NT2/D1 (cell line): Measurements from ENCODE around the gene GNAZ.

Experiments
- DNase-seq: peaks from one replicate; pipeline ENCODE4 v3.0.0-alpha.2; 2011; ENCODE audit warnings: low read depth, low spot score
- H3K27me3 ChIP-seq: 2 replicates; pipeline ENCODE4 v1.6.0; 2011; ENCODE audit warnings: mild to moderate bottlenecking; ENCODE audit not compliant: insufficient read length, insufficient read depth
- H3K36me3 ChIP-seq: 2 replicates; pipeline ENCODE4 v1.6.1; 2011; ENCODE audit warnings: mild to moderate bottlenecking, low read length, mixed read lengths; ENCODE audit not compliant: insufficient read depth, insufficient read length
- H3K4me1 ChIP-seq: 2 replicates; pipeline ENCODE4 v1.5.1; 2011; ENCODE audit not compliant: insufficient read depth, insufficient read length
- H3K4me3 ChIP-seq: 2 replicates; pipeline ENCODE4 v1.5.1; 2011; ENCODE audit warnings: low read depth; ENCODE audit not compliant: insufficient read length
- H3K9ac ChIP-seq: 2 replicates; pipeline ENCODE4 v1.6.0; 2011; ENCODE audit warnings: low read depth; ENCODE audit not compliant: insufficient read length
- H3K9me3 ChIP-seq: 2 replicates; pipeline ENCODE4 v1.5.1; 2011; ENCODE audit warnings: mild to moderate bottlenecking, low read length; ENCODE audit not compliant: insufficient read depth
- SUZ12 ChIP-seq: IDR thresholded peaks from 2 replicates; pipeline ENCODE4 v1.6.1; 2011; ENCODE audit not compliant: insufficient read length, insufficient read depth; ENCODE audit errors: extremely low read depth
- YY1 ChIP-seq: IDR thresholded peaks from 2 replicates; pipeline ENCODE4 v1.6.1; 2011; ENCODE audit not compliant: insufficient read length, insufficient read depth
- ZNF274 ChIP-seq: IDR thresholded peaks from 2 replicates; pipeline ENCODE4 v1.6.1; 2011; ENCODE audit warnings: mild to moderate bottlenecking, low read depth, low read length

Gene GNAZ

DNA sequence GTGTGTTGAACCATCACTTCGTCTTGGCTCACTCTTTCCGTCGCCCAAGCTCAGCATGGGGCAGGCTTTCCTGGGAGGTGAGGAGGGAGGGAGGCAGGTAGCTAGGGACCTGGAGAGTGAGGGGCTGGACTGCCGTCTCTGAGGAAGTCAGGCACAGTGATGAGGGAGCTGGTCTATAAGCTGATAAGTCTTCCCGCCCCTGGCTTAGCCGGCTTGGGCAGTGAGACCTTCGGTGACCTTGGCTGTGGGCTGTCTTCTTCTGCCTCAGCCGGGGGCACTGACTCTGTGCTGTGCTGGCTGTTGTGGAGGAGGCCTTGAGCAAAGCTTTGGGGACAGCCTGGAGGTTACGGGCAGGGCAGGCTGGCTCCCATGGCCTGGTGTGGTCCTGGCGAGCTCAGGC lies 18.7 kb downstream of the GNAZ start:
- Histone ChIP-seq H3K9ac (no peak overlapping the region), H3K4me3 (no peak overlapping the region), H3K36me3 (no peaks in the 10 kb centered on the region), H3K9me3 (no peaks in the 10 kb centered on the region), H3K4me1 (peaks cover 11% of the 10 kb centered on the region), H3K27me3 (no peaks in the 10 kb centered on the region)
- TF ChIP-seq SUZ12 (no peak), YY1 (no peak), ZNF274 (no peak)
- DNase-seq: no peak

DNA sequence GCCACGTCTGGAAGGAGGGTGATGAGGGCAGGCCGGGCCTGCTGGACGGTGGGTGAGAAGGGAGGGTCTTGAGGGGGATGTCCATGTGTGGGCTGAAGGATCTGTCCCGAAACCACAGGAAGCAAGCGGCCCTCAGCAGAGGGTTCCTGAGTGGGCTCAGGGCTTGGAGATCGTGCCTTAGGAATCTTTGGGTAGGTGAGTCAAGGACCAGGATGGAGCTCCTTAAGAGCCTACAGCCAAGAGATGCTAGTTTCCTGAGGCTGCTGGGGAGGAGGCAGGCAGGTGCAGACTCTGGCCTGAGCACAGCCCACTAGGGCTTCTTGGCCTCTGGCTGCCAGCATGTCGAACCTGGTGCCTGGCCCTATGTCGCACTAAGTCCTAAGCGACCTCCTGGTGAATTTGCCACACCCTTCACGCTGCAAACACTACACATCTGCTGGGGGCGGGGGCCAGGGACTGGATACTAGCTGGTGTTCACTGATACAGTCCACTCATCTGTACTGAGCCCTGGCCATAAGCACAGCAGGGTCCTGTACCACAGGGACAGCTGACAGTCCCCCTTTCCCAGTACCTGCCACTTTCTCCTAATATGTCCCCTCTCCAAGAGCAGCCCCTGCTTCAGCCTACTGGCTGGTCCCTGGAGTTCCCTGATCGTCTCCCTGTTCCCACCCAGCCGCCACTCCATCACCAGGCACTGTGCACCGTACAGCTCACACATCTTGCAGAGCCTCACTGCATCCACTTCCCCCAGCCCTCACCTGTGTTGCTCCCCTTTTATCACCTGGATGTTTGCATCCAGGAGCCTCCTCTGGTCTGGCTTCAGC lies 19.5 kb downstream of the GNAZ start:
- TF ChIP-seq YY1 (no peak), ZNF274 (no peak), SUZ12 (no peak)
- Histone ChIP-seq H3K36me3 (no peaks in the 10 kb centered on the region), H3K9me3 (no peaks in the 10 kb centered on the region), H3K4me3 (no peak overlapping the region), H3K27me3 (no peaks in the 10 kb centered on the region), H3K9ac (no peak overlapping the region), H3K4me1 (peaks cover 8% of the 10 kb centered on the region)
- no peak for DNase-seq

DNA sequence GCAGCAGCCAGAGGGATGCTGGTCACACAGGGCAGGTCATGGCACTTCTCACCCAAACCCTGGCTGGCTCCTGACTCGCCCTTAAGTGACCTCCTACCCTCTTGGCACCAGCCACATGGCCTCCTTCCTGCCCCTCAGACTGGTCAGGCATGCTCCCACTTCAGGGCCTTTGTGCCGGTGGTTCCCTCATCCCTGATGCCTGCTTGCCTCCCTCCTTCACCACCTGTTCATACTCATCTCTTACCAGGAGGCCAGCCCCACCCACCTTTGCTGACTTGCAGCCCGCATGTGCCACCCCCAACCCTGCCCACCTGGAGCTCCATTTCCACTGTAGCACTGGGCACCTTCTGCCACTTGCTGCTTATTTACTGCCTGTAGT lies 20.1 kb downstream of the GNAZ start:
- Histone ChIP-seq H3K36me3 (no peaks in the 10 kb centered on the region), H3K9me3 (no peaks in the 10 kb centered on the region), H3K4me1 (peaks cover 13% of the 10 kb centered on the region), H3K27me3 (no peaks in the 10 kb centered on the region), H3K4me3 (no peak overlapping the region), H3K9ac (no peak overlapping the region)
- DNase-seq: no peak
- no peak for TF ChIP-seq SUZ12
- TF ChIP-seq YY1: no peak
- TF ChIP-seq ZNF274: no peak

GRCh38 chr22:23091760-23092159 lies 21.4 kb downstream of the GNAZ start:
- H3K9me3 ChIP-seq: no peaks in the 10 kb centered on the region

GRCh38 chr22:23092217-23092955 lies 22.1 kb downstream of the GNAZ start:
- peaks cover 13% of the 10 kb centered on the region for H3K4me1 ChIP-seq
- no peaks in the 10 kb centered on the region for H3K9me3 ChIP-seq
- DNase-seq: no peak
- H3K4me3 ChIP-seq: no peak overlapping the region
- no peak for TF ChIP-seq SUZ12
- no peak for TF ChIP-seq YY1
- no peak for TF ChIP-seq ZNF274
- no peak overlapping the region for H3K9ac ChIP-seq
- no peaks in the 10 kb centered on the region for H3K36me3 ChIP-seq
- H3K27me3 ChIP-seq: no peaks in the 10 kb centered on the region

More at GRCh38 chr22:23091760-23092159, 21.4 kb downstream of the GNAZ start:
- H3K36me3 ChIP-seq: no peaks in the 10 kb centered on the region
- H3K4me3 ChIP-seq: no peak overlapping the region
- no peaks in the 10 kb centered on the region for H3K27me3 ChIP-seq
- peaks cover 13% of the 10 kb centered on the region for H3K4me1 ChIP-seq
- DNase-seq: no peak
- H3K9ac ChIP-seq: no peak overlapping the region
- TF ChIP-seq ZNF274: no peak
- no peak for TF ChIP-seq SUZ12
- no peak for TF ChIP-seq YY1

GRCh38 chr22:23093051-23093788 lies 22.9 kb downstream of the GNAZ start:
- TF ChIP-seq YY1 (no peak), ZNF274 (no peak), SUZ12 (no peak)
- Histone ChIP-seq H3K27me3 (no peaks in the 10 kb centered on the region), H3K36me3 (no peaks in the 10 kb centered on the region), H3K9ac (no peak overlapping the region), H3K9me3 (no peaks in the 10 kb centered on the region), H3K4me1 (peaks cover 11% of the 10 kb centered on the region), H3K4me3 (no peak overlapping the region)
- DNase-seq: no peak

- H3K4me1 ChIP-seq: peaks cover 5% of the 10 kb centered on the region
- no peaks in the 10 kb centered on the region for H3K27me3 ChIP-seq
- no peak overlapping the region for H3K4me3 ChIP-seq
- H3K36me3 ChIP-seq: no peaks in the 10 kb centered on the region
- DNase-seq: no peak
- no peaks in the 10 kb centered on the region for H3K9me3 ChIP-seq
- no peak for TF ChIP-seq ZNF274
- TF ChIP-seq SUZ12: no peak
- no peak for TF ChIP-seq YY1
- no peak overlapping the region for H3K9ac ChIP-seq
These were observed 23.9 kb downstream of the GNAZ start for GRCh38 chr22:23094260-23094659.
